C1 segment of cervical spinal cord (tissue), 14 donors: ENCODE results near the gene IPPK.

Experiments used
- DNase-seq, 14 donors: peaks; one replicate each; lab custom pipeline; 2025; lab: John Stamatoyannopoulos, UW

IPPK gene

DNA sequence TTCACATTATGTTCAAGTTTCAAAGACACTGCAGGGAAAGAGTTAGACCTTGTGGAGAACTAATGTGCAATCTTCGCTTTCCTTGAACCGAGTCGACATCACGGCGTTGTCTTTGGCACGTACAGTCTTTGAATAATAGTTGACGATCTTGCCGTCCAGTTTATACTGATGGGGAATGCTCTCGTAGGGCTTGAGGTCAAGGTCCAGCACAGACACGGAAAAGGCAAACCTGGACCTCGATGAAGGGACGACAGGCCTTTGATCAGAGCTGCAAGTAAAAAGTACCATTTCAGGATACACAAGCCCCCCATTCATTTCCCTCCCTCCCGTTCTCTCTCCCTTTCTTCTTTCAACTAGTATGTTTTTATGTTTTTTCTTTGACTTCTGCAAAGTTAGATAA, 54.1 kb downstream of the IPPK start:
- DNase-seq: no peak

DNA sequence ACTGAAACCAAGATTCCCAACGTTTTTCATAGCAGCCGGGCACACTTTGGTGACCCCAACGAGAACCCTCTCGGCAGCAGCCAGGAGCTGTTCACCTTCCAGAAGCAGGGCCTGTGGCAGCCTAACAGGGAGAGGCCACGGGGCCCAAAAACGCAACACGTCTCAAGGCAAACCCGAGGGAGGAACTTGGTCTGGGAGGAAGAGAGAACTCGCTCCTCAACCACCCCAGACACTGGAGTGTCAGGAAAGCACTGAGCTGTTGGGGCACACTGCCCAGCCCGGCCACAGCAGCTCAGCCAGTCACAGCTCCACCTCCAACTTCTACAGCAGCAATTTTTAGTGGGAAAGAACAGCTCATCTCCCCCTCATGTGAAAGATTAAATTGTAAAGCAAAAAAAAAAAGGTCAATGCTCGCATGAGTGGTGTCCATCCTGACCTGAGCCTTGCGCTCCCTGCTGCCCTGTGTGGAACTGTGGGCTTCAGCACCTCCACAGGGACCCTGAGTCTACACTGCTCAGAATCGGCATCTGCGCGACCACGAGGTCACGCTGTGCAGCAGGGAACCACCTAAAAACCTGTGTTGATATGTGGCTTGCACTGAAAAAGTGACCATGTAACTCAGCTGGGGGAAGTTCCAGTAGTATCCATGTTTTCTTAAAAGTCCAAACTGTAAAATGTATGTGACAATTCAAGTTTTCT, 55.0 kb downstream of the IPPK start:
- peak in 3 of 14 donors; percentile 25 to 34 (median 27) for DNase-seq

DNA sequence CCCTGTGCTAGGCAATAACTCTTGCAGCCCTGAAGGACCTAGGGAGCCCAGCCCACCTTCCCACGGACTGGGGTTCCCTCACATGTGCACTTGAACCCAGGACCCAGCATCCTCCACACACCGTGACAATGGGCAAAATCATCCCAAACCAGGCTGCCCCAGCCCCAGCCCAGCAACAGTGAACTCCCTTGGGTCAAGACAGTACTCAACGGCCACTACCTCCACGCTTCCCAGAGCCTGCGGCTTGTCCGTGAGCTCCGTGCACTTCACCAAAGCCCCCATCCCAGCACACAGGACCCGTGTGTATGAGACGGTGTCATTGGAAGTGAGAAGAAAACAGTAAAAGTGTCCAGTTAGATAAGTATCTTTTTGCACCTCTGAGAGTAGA, 55.8 kb downstream of the IPPK start:
- no peak for DNase-seq

DNA sequence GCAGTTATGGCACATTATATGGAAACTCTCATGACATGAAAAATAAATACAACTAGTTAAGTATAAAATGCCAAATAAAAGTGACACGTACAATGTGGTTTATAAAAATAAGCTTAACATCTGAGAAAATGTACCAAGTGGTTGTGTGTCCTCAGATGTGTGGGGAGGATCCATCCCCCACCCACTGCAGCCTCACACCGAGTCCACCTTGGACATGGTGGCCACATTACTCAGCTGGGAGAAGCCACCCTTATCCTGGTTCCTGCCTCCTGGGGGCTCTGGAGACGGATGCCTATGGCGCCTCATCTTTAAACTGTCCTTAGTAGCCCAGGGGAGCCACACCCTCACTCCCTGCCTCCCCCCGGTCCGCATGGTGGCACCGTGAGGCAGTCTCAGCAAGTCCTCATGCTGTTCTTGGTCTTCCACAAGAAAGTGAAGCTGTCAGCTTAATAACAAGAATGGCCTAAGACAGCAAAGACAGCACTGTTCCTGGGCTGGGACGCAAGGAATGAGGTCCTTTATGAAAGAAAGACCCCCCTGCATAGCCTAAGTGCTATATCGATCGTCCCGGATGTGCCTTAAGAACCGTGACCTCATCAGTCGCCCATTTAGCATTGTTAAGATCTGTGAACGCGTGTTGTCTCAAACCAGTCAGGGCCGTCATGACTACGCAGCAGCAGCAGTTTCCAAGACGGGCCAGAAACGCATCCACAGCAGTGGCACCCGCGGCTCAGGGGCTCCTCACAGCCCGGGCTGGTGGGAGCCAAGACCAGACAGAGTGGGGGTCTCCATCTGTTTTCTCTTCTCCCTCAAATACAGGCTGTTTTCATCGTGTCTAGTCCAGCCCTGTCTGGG, 56.4 kb downstream of the IPPK start:
- no peak for DNase-seq

DNA sequence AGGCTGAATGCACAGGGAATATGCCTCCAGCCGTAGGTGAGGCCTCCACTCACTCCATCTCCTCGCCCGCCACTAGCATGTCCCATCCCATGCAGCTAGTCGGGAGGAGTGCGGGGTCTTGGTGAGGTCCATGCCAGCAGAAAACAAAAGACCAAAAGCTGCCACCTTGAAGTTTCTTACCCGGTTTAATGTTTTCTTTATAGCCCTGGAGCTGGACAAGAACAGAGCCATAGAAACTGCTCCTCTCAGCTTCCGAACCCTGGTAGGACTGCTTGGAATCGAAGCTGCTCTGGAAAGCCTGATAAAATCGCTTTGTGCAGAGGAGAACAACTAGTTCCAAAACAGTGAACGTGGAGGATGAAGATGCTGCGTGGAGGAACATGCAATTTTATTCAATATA, 57.1 kb downstream of the IPPK start:
- no peak for DNase-seq

DNA sequence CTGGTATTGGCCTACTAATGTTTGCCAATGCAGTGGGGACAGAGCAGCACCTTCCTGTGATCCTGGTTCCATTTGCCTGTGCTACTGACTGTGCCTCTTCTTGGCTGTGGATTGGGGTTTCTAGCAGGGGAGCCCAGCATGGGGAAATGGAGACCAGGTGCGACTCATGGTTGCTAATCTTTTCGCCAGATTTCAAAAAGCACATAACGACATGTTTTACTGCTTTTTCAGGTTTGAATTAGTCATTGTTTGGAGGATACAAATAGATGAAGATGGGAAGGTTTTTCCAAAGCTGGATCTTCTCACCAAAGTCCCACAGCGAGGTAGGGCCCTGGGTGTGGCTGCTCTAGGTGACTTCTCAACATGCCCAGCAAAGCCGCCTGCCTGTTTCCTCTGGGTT, 57.6 kb downstream of the IPPK start:
- DNase-seq: peak in 1 of 14 donors; percentile 53

DNA sequence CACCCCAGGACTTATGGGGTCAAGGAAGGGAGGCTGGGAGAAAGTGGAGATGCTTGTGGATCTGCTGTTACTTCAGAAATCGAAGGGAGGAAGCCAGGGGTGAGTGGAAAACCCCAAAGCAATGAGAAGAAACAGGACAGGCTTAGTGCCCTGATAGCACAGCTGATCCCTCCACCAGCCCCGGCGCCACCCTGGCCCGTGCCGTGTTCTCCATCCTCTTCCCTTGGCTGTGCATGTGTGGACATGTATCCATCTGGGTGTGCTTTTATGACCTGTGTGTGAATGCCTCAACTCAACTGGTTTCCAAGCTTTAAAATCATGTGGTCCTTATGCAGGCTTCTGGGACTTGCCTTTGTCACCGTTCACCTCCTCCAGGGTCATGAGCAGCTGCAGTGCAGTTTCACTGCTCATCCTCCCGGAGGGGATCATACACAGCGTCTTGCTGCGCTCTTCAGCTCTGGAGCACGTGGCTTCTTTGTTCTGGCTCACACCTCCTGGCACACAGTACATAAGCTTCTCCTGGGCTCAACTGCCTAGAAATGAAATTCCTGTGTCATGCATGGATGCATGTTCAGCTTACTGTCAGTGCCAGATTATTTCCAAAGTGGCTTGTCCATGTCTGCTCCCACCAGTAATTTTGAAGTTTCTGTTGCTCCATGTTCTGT, 58.2 kb downstream of the IPPK start:
- peak in 1 of 14 donors; percentile 53 for DNase-seq

DNA sequence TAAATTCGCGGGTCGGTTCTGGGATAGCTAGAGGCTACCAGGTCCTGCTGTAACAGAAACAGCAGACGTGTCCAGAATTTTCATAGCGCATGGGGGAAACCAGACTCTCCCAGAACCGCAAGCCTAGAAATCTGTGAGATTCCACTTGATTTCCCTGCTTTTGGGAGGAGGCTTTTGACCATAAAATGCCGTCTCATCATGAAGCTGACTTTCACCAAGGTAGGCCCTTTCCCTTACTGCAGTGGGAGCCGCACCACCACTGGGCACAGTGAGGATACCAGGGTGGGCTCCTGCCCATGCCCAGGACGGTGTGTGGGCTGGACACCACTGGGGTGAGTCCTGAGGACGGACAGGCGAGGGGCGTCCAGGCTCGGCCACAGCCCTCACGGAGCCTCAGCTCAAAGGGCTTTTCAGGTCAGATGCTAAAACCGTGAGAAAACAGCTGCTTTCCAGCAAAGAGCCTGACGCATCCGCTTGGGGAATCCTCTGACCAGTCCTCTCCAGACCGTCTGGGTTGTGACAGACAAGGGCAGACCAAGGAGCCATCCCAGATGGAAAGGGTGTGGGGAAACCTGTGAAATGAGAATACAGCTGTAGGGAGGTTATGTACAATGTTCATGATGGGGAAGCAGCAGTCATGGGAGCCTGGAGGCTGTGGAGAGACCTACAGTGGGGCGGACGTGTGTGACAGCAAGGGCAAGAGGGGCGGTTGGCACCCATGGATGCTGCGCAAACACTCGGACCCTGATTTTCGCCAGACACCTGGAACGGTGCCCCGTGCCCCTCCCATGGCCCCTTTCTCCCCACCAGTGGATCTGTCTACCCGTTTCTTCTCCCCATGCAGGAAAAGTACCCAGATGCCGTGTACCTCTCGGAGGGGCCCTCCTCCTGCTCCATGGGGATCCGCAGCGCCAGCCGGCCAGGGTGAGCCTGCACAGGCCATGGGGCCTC, 59.2 kb downstream of the IPPK start:
- no peak for DNase-seq

DNA sequence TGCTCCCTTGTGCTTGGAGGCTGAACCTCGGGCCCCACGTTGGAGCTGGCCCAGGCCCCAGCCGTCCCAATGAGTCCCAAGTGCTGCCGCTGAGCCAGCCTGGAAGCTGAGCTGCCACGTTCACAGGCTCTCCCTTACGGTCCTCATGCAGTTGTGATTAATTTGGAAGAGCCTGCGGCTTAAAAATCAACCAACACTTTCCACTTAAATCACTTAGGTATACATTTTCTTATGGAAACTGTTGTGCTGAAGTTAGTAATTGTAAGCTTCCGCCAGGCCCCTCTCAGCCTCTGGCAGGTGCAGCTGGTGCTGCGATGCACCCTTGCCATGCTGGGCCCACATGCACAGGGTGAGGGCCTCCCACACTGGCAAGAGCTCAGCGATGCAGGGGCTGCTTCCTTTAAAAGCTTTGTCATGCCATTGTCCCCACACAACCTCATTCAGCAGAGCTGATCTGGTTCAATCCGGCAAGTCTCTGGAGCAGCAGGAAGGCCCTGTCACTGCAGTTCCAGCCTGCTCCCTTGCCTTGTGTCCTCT, 61.0 kb downstream of the IPPK start:
- DNase-seq: peak in 10 of 14 donors; percentile 9 to 47 (median 30)

DNA sequence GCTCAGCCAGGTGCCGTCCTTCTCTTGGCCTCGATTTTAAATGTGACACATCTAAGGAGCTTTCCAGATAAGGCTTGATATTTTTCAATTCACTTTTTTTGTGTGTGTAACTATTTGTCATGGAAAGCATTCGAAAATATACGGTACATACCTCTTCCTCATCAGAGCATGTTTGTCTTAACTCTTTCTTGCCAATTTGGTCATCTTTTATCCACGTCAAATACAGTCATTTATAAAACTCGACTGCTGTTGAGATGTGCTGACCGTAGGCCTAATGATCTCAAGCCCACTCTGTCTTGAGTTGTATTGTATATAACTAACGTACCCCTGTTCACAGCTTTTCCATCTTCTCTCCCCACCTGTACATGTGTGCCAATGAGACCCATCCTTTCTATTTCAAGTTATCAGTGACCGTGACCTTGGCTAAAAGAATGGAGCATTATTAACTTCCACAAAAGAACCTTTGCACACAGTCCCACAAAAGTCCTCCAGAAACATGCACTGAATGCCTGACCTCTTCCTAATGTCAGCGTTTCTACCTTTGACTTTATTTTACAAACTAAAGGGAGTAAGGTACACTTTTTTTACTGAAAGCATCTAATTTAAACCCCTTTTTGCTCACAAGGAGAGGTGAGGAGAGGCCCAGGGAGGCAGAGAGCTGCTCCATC, 61.6 kb downstream of the IPPK start:
- DNase-seq: no peak

DNA sequence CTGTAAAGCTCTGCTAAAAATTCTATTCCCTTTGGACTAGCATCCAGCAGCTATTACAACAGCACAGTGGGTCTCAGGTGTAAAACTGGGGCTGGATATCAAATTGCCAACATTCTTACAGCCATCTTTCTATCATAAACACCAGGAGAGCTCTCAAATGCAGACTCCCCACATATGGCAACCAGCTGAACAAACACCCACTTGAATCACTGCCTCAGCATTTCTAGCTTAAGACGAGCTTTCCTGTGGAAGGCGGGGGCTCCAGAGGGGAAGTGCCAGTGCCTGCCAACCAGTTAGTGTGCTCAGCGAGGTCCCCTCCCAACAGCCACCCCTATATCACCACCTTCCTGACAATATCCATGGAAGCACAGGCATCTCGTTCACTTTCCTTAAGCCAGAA, 62.2 kb downstream of the IPPK start:
- DNase-seq: no peak

DNA sequence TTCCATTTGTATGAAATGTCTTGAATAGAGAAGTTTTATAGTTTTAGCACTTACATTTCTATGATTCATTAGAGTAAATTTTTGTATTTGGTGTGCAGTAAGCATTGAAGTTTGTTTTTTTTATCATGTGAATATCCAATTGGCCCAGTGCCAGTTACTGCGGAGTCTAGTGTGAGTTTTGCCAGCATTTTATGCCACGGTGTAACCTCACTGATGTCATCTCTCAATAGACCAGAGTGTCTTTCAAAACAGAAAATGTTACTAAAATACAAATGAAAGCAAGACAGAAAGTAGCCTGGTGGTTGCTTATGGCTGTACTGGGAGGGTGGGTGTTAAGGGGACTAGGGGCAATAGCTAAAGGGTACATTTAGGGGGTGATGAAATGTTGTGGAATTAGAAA, 62.8 kb downstream of the IPPK start:
- peak in 1 of 14 donors; percentile 10 for DNase-seq

DNA sequence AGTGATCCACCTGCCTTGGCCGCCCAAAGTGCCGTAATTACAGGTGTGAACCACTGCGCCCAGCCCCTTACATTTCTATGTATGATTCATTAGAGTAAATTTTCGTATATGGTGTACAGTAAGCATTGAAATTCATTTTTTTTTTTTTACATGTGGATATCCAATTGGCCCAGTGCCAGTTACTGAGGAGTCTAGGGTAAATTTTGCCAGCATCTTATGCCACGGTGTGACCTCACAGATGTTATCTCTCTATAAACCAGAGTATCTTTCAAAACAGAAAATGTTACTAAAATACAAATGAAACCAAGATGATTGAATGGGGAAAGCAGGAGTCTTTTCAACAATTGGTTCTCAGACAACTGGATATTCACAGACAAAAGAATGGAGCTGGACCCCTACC, 64.7 kb downstream of the IPPK start:
- no peak for DNase-seq

DNA sequence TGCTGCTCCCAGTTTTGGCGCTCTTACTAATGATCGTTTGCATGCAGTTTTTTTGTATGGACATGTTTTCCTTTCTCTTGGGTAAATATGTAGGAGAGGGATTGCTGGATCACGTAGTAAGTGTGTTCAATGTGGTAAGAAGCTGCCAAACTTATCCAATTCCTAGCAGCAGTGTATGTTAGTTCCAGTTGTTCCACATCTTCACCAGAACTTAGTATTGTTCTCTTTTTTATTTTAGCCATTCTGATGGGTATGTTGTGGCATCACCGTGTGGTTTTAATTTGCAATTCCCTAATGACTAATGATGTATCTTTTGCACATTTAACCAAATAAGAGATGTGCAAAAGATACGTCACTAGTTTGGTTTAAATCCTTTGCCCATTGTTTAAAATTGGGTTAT, 65.9 kb downstream of the IPPK start:
- no peak for DNase-seq

DNA sequence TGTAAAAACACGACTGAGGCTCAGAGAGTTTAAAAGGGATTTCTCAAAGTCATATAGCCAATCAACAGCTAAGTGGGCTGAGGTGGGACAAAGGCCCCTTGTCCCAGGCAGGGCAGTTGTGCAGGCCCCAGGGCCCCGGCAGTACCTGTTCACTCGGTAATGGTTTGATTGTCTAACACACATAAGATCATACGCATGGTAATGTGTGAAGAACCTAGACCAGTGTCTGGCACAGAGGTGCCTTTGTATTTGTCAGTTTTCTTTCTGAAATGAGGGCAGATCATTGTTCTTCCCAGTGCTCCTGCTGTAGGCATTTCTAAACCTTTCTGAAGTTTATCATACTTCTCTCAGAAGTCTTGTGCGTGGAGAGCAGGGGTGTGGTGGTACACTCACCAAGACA, 66.8 kb downstream of the IPPK start:
- no peak for DNase-seq

DNA sequence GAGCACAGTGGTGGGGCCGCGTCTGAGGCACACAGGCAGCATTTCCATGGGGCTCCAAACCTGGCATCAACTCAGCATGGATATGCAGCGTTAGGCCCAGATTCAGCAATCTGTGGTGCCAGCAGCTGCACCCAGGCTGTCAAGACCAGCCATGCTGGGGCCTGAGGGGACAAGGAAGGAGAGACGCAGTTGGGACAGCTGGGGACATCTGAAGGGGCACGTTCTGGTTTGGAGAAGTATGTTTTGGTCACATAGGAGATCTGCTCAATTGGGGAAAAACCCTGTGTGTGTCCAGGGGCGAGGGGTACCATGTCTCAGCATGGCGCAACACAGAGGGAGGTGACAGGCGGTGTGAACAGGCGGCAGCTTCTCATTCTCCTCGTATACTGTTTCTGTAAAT, 67.5 kb downstream of the IPPK start:
- DNase-seq: no peak

DNA sequence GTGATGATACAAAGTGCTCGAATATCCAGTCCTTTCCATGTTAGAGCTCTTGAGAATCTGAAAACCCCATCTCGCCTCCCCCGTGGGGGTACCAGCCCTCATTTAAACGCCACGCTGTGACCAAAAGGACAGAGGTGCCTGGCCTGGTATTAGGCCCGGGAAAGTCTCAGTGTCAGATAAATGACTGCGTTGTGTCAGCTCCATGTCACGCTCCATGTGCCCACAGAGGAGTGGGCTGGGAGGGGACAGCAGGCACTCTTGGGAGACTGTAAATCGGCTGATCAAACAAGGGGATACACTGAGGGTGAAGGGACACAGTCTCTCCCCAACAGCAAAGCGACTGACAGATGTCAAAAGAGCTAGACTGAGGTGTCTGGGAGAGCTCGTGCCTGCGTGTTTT, 68.5 kb downstream of the IPPK start:
- DNase-seq: no peak

DNA sequence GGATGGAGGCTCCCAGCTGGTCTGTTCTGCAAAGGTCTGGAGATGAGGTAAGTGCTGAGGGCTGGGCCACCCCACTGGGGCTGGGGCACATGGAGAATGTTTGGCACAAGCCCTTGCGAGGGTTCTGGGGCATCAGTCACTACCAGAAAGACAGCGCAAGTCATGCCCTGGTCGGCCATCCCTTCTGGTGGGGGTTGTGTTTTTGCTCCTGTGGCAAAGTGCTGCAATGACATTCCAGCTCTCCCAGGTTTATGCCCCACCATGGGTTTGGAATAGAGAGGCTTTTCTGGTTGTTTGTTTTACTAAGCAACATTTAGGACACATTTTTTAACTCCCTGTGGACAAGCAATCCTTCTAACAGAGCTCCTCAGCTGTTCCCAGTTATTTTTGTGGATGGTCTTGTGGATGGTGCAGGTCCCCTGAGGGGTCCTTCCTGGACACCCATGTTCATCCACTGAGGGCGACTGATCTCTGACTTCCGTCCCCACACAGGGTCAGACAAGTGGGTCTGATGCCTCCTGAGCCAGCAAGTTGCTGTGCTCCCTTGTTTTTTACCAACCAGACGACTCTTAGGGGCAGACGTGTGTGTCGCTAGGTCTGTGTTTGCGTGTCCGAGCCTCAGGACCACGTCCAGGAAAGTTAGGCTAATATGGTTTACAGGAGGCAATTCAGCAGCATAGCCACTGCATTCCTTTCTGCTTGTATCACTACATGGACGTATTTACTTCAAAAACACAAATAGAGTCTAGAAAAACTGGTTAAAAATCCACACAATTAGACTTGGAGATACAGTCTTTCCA, 69.3 kb downstream of the IPPK start:
- no peak for DNase-seq

DNA sequence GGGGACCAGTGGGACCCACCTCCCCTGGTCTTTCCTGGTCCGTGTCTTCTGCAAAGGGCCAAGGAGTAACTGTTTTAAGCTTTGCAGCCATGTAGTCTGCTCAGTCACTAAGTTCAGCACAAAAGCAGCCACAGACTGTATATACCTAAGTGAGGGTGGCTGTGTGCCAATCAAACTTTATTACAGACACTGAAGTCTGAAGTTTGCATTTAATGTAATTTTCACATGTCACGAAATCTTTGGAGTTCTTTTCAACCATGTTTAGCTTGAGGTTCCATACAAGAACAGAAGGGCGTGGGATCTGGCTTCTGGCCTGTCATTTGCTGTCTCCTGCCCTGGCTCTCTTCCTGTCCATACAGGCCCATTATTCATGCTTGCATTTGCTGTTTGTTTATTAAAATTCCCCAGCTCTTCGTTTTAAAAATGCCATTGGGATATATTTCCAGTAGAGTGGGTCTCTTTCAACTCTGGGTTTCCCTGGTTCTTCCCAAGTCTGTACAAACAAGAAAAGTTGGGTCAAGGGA, 69.9 kb downstream of the IPPK start:
- DNase-seq: no peak

DNA sequence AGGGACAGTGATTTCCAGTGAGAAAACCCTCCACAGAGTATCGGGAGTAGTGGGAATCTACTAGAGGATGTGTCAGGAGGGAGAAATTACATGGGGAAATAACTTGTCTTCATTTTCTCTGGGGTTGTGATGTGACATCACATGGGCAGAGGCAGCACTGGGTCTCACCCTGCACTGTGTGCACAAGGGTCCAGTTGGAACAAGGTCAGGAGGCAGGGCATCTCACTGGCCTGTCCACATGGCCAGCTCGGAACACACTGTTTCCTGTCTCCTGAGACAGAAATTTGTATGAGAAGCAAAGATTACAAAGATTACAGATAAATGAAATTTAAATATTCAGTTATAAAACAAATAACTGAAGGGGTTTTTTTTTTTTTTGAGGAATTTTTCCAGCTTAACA, 71.5 kb downstream of the IPPK start:
- DNase-seq: no peak
